Mesothelial cell of epicardium (in vitro differentiated cells): ENCODE measurements around the gene HOXD3. TPM values are rescaled to one million over a fixed set of nuclear protein-coding genes. Genes with fewer than 3 reads are reported as not detected.

Experiments used
- DNase-seq, 2 experiments: peaks; one replicate each; pipeline ENCODE4 v3.0.0; 2021; ENCODE audit warnings: low spot score in 2 of 2; ENCODE audit not compliant: unreplicated experiment in 2 of 2
- H3K27ac Mint-ChIP-seq: 2 replicates; pipeline ENCODE4 v1.8.0; 2021; ENCODE audit warnings: mixed read lengths
- H3K27me3 Mint-ChIP-seq: 2 replicates; pipeline ENCODE4 v1.8.0; 2021; ENCODE audit warnings: low read depth, mixed read lengths
- H3K36me3 Mint-ChIP-seq: 2 replicates; pipeline ENCODE4 v1.8.0; 2021; ENCODE audit warnings: mixed read lengths
- H3K4me1 Mint-ChIP-seq: 2 replicates; pipeline ENCODE4 v1.8.0; 2021; ENCODE audit warnings: mixed read lengths
- H3K4me3 Mint-ChIP-seq: 2 replicates; pipeline ENCODE4 v1.8.0; 2021; ENCODE audit warnings: mild to moderate bottlenecking, moderate library complexity, mixed read lengths
- H3K9me3 Mint-ChIP-seq: 2 replicates; pipeline ENCODE4 v1.8.0; 2021; ENCODE audit warnings: mixed read lengths
- CTCF ChIP-seq: fragments of 200-600 bp; sonication (generic); IDR thresholded peaks from one replicate; pipeline ENCODE4 v1.5.0; 2021; ENCODE audit warnings: antibody characterized with exemption; ENCODE audit not compliant: unreplicated experiment
- microRNA-seq: library from miRNA; unstranded; fragments of <30 nt; microRNA quantifications from one replicate; pipeline ENCODE4 v1.2.0, GENCODE V29; 2021; ENCODE audit warnings: inconsistent platforms, mixed read lengths
- total RNA-seq: library from RNA; stranded (reverse); gene quantifications from 3 replicates; pipeline ENCODE4 v1.2.1, GENCODE V29; 2021

The HOXD3 gene
- total RNA-seq, 1 donor from 2014 or later, result 1.1 TPM

GRCh38 chr2:176213406-176213805, 56.3 kb downstream of the HOXD3 start:
- H3K9me3 Mint-ChIP-seq, result no peaks in the 10 kb centered on the region
- H3K27me3 Mint-ChIP-seq, result peaks cover 42% of the 10 kb centered on the region
- no peak overlapping the region for H3K27ac Mint-ChIP-seq
- no peaks in the 10 kb centered on the region for H3K36me3 Mint-ChIP-seq
- H3K4me3 Mint-ChIP-seq, result no peak overlapping the region
- no peak for TF ChIP-seq CTCF
- H3K4me1 Mint-ChIP-seq, result peaks cover 2% of the 10 kb centered on the region
- DNase-seq, result no peak

Small RNA genes within 50 kb of the gene (microRNA-seq; reads per million reads assigned to microRNA genes)
- gene MIR10B, result 2,794 reads per million, percentile 87 among the genes with 10 or more reads in this experiment

Other genes starting within 250 kb of the HOXD3 start
- 29.4 to 31.7 TPM (median 30.2 TPM) in 3 replicates for gene LNPK, start 155.0 kb upstream of the HOXD3 start, total RNA-seq
- gene EVX2, start 73.3 kb upstream of the HOXD3 start, total RNA-seq, result 0.07 to 0.09 TPM in 2 of 3 replicates, not detected in the other
- gene HOXD13, start 64.6 kb upstream of the HOXD3 start, total RNA-seq, result 0.49 to 0.63 TPM (median 0.56 TPM) in 3 replicates
- gene HOXD12, start 57.5 kb upstream of the HOXD3 start, total RNA-seq, result 0.27 to 0.40 TPM (median 0.27 TPM) in 3 replicates
- 1.9 to 3.0 TPM (median 2.2 TPM) in 3 replicates for gene HOXD11, start 50.0 kb upstream of the HOXD3 start, total RNA-seq
- 3.2 to 4.1 TPM (median 3.9 TPM) in 3 replicates for gene HOXD10, start 40.5 kb upstream of the HOXD3 start, total RNA-seq
- gene HOXD9, start 34.6 kb upstream of the HOXD3 start, total RNA-seq, result 0.93 to 1.2 TPM (median 1.1 TPM) in 3 replicates
- gene HOXD8, start 27.6 kb upstream of the HOXD3 start, total RNA-seq, result 0.29 to 0.58 TPM (median 0.40 TPM) in 3 replicates
- 0.67 to 1.4 TPM (median 1.3 TPM) in 3 replicates for gene HOXD4, start 5.8 kb upstream of the HOXD3 start, total RNA-seq
- not detected in 3 replicates for gene HOXD1, start 31.4 kb downstream of the HOXD3 start, total RNA-seq
- 28.8 to 33.2 TPM (median 29.9 TPM) in 3 replicates for gene MTX2, start 112.1 kb downstream of the HOXD3 start, total RNA-seq